ENCODE measurements around the gene AGPS. TPM values are rescaled to one million over a fixed set of nuclear protein-coding genes. Genes with fewer than 3 reads are reported as not detected.
A peak's percentile ranks its signal among the peaks of the same experiment; 100 is the strongest.

Gene AGPS
- polyA plus RNA-seq (2012; ENCODE audit: insufficient read length, low read depth), result 46.5 TPM

DNA sequence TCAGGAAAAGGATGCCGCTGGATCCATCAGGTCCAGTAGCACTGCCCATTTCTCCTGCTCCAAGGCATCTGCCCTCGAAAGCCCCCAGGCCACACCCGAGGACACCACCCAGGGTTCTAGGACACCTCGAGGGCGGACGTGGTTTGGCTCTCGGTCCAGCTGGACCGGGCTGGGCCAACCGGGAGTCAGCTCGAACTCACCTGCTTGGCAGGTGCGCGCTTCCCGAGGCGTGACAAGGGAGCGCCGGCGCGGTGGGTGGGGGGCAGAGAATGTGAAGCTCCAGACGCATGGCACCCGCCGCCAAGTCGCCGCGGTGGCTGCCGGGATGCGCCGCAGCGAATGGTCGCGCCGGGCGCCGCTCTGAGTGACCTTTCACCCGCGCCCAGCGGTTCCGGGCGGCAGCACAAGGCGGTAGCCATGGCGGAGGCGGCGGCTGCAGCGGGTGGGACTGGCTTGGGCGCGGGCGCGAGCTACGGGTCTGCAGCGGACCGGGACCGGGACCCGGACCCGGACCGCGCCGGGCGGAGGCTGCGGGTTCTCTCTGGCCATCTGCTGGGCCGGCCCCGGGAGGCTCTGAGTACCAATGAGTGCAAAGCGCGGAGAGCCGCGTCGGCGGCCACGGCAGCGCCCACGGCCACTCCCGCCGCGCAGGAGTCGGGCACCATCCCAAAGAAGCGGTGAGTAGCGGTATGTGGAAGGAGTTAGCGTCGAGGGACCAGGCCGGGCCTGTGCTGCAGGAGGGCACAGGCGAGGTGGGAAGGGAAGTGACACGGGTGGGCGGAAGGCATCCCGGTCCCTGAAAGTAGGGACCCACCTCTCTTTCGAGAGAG is at the start of gene AGPS:
Gene AGPS (plus strand): TSS at position 401 of the 830 bp plus-strand sequence. CDS start 17 bp downstream, at position 418.
- TF ChIP-seq FOXP2 (optimal IDR thresholded peaks at IDR 0.05; ENCODE audit: borderline replicate concordance, extremely low read depth, extremely low read length, insufficient read depth) (peak; percentile 91), SIN3A (IDR thresholded peaks at IDR 0.05; ENCODE audit: borderline replicate concordance, insufficient read depth, low read length) (no peak), TAF1 (IDR thresholded peaks at IDR 0.05; ENCODE audit: borderline replicate concordance, insufficient read depth, low read length) (peak; percentile 66; the same call in 1 of the 2 replicates), POLR2AphosphoS5 (IDR thresholded peaks at IDR 0.05; ENCODE audit: low read depth, low read length) (peak; percentile 76)
- TF ChIP-seq, protein P1, sequence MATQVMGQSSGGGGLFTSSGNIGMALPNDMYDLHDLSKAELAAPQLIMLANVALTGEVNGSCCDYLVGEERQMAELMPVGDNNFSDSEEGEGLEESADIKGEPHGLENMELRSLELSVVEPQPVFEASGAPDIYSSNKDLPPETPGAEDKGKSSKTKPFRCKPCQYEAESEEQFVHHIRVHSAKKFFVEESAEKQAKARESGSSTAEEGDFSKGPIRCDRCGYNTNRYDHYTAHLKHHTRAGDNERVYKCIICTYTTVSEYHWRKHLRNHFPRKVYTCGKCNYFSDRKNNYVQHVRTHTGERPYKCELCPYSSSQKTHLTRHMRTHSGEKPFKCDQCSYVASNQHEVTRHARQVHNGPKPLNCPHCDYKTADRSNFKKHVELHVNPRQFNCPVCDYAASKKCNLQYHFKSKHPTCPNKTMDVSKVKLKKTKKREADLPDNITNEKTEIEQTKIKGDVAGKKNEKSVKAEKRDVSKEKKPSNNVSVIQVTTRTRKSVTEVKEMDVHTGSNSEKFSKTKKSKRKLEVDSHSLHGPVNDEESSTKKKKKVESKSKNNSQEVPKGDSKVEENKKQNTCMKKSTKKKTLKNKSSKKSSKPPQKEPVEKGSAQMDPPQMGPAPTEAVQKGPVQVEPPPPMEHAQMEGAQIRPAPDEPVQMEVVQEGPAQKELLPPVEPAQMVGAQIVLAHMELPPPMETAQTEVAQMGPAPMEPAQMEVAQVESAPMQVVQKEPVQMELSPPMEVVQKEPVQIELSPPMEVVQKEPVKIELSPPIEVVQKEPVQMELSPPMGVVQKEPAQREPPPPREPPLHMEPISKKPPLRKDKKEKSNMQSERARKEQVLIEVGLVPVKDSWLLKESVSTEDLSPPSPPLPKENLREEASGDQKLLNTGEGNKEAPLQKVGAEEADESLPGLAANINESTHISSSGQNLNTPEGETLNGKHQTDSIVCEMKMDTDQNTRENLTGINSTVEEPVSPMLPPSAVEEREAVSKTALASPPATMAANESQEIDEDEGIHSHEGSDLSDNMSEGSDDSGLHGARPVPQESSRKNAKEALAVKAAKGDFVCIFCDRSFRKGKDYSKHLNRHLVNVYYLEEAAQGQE (IDR thresholded peaks at IDR 0.05; ENCODE audit: insufficient read depth in 1 of 2, low read depth in 2 of 2, low read length in 2 of 2), result no peak

DNA sequence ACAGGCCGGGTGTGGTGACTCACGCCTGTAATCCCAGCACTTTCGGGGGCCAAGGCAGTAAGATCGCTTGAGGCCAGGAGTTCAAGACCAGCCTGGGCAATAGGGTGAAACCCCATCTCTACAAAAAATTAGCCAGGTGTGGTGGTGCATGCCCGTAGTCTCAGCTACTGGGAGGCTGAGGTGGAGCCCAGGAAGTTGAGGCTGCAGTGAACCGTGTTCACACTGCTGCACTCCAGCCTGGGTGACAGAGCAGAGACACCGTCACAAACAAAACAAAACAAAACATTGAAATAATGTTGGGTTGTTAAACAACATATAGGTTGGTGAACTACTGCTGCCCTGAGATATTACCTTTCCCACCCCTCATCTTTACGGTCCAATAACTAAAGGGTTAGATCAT is 48.8 kb upstream of the AGPS start:
- TF ChIP-seq POLR2AphosphoS5 (IDR thresholded peaks at IDR 0.05; ENCODE audit: low read depth, low read length), result no peak
- no peak for TF ChIP-seq FOXP2 (optimal IDR thresholded peaks at IDR 0.05; ENCODE audit: borderline replicate concordance, extremely low read depth, extremely low read length, insufficient read depth)
- no peak for TF ChIP-seq TAF1 (IDR thresholded peaks at IDR 0.05; ENCODE audit: borderline replicate concordance, insufficient read depth, low read length)

DNA sequence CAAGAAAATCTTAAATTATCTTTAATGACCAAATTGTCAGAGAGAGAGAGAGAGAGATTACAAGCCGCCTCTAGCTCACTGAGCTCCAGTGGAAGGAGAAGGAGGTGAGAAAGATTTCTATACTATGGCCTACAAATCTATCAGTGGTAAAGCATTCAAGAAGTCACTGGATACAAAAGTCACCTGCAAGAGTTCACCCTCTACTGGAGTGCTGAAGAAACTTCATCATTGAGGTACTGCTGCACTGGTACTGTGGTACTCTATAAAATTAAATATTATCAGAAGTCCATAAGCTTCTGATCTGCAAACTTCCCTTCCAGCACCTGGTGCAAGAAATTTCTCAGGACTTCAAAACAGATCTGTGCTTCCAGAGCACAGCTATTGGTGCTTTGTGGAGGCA is 48.3 kb upstream of the AGPS start:
- TF ChIP-seq, protein P1 (IDR thresholded peaks at IDR 0.05; ENCODE audit: insufficient read depth in 1 of 2, low read depth in 2 of 2, low read length in 2 of 2), result no peak
- TF ChIP-seq TAF1 (IDR thresholded peaks at IDR 0.05; ENCODE audit: borderline replicate concordance, insufficient read depth, low read length), result no peak
- no peak for TF ChIP-seq SIN3A (IDR thresholded peaks at IDR 0.05; ENCODE audit: borderline replicate concordance, insufficient read depth, low read length)
- no peak for TF ChIP-seq POLR2AphosphoS5 (IDR thresholded peaks at IDR 0.05; ENCODE audit: low read depth, low read length)
- TF ChIP-seq FOXP2 (optimal IDR thresholded peaks at IDR 0.05; ENCODE audit: borderline replicate concordance, extremely low read depth, extremely low read length, insufficient read depth), result no peak

DNA sequence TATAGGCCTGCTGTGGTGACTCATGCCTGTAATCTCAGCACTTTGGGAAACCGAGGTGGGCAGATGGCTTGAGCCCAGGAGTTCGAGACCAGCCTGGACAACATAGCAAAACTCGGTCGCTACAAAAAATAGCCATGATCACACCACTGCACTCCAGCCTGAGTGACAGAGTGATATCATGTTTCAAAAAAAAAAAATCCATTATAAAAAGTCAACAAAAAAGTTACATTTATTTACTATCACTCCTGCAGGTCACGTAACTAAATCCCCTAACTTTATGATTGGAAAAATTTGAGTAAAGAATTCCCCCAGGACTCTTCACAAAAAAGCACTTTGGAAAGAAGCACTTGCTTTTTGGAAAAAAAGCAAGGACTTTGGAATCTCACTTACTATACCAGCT is 46.4 kb upstream of the AGPS start:
- TF ChIP-seq TAF1 (IDR thresholded peaks at IDR 0.05; ENCODE audit: borderline replicate concordance, insufficient read depth, low read length) (no peak), FOXP2 (optimal IDR thresholded peaks at IDR 0.05; ENCODE audit: borderline replicate concordance, extremely low read depth, extremely low read length, insufficient read depth) (no peak), POLR2AphosphoS5 (IDR thresholded peaks at IDR 0.05; ENCODE audit: low read depth, low read length) (no peak), SIN3A (IDR thresholded peaks at IDR 0.05; ENCODE audit: borderline replicate concordance, insufficient read depth, low read length) (no peak)
- TF ChIP-seq, protein P1 (IDR thresholded peaks at IDR 0.05; ENCODE audit: insufficient read depth in 1 of 2, low read depth in 2 of 2, low read length in 2 of 2), result no peak

DNA sequence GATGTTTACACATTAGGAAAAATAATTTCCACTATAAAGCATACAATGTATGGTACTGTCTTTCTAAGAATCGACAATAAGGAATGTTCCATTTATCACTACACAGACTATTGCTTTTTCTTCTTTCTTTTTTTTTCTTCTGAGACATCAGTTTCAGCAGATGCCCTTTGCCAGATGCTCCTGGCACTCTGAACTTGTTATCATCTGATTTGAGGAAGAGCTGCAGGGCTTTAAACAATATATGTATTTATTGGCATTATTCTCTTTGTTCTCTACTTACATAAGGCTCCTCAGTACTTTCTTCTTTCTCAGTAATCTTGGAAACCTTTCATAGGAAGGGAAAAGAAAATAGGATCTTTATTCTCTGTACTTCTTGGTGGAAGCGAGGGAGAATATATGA is 45.0 kb upstream of the AGPS start:
- TF ChIP-seq TAF1 (IDR thresholded peaks at IDR 0.05; ENCODE audit: borderline replicate concordance, insufficient read depth, low read length) (no peak), FOXP2 (optimal IDR thresholded peaks at IDR 0.05; ENCODE audit: borderline replicate concordance, extremely low read depth, extremely low read length, insufficient read depth) (no peak), SIN3A (IDR thresholded peaks at IDR 0.05; ENCODE audit: borderline replicate concordance, insufficient read depth, low read length) (no peak), POLR2AphosphoS5 (IDR thresholded peaks at IDR 0.05; ENCODE audit: low read depth, low read length) (no peak)
- TF ChIP-seq, protein P1 (IDR thresholded peaks at IDR 0.05; ENCODE audit: insufficient read depth in 1 of 2, low read depth in 2 of 2, low read length in 2 of 2), result no peak
